Measurements from ENCODE around the gene ZNF185. TPM values are rescaled to one million over a fixed set of nuclear protein-coding genes. Genes with fewer than 3 reads are reported as not detected.
A peak's percentile ranks its signal among the peaks of the same experiment; 100 is the strongest.

Gene ZNF185
- total RNA-seq, 2 donors from 2014 or later = 13.5 to 20.7 TPM

GRCh38 chrX:152937236-152937635 lies 39.4 kb downstream of the ZNF185 start:
- no peak overlapping the region for H3K9ac ChIP-seq (ENCODE audit: extremely low read depth, low read length, poor library complexity, severe bottlenecking)
- H3K9me3 ChIP-seq (ENCODE audit: control insufficient read depth, low read length) = no peaks in the 10 kb centered on the region
- Mint-ChIP-seq H3K4me3 (no peak overlapping the region), H3K36me3 (ENCODE audit: low read depth) (peaks cover 2% of the 10 kb centered on the region), H3K9me3 (peaks cover 73% of the 10 kb centered on the region), H3K27ac (no peak overlapping the region), H3K4me1 (no peaks in the 10 kb centered on the region), H3K27me3 (ENCODE audit: insufficient read depth) (no peaks in the 10 kb centered on the region)
- H3K4me1 ChIP-seq (ENCODE audit: control insufficient read depth, insufficient read depth, low read length) = no peaks in the 10 kb centered on the region
- TF ChIP-seq CTCF (conservative IDR thresholded peaks at IDR 0.05) = no peak
- H3K36me3 ChIP-seq (ENCODE audit: control insufficient read depth, insufficient read depth, low read length) = no peaks in the 10 kb centered on the region
- no peak overlapping the region for H3K4me3 ChIP-seq (ENCODE audit: low read length)
- no peak overlapping the region for H3K27ac ChIP-seq (ENCODE audit: low read depth, low read length)
- 90 to 95% methylated on average over 2 to 8 of the region's 9 CpGs for WGBS, 2 experiments (ENCODE audit: insufficient coverage in 1 of 2, insufficient read length in 1 of 2)
- no peak for DNase-seq
- H3K27me3 ChIP-seq (ENCODE audit: control insufficient read depth, insufficient read depth, low read length, poor library complexity, severe bottlenecking) = no peaks in the 10 kb centered on the region

GRCh38 chrX:152941328-152942076 lies 43.6 kb downstream of the ZNF185 start:
- Histone ChIP-seq H3K9ac (ENCODE audit: extremely low read depth, low read length, poor library complexity, severe bottlenecking) (peak overlapping the region; percentile 34), H3K4me3 (ENCODE audit: low read length) (peak overlapping the region; percentile 88), H3K4me1 (ENCODE audit: control insufficient read depth, insufficient read depth, low read length) (no peaks in the 10 kb centered on the region), H3K9me3 (ENCODE audit: control insufficient read depth, low read length) (no peaks in the 10 kb centered on the region), H3K36me3 (ENCODE audit: control insufficient read depth, insufficient read depth, low read length) (no peaks in the 10 kb centered on the region), H3K27me3 (ENCODE audit: control insufficient read depth, insufficient read depth, low read length, poor library complexity, severe bottlenecking) (no peaks in the 10 kb centered on the region), H3K27ac (ENCODE audit: low read depth, low read length) (no peak overlapping the region)
- peak overlapping the region; percentile 67 for H3K4me3 Mint-ChIP-seq
- TF ChIP-seq CTCF (conservative IDR thresholded peaks at IDR 0.05) = peak; percentile 86
- peak; percentile 96 for DNase-seq
- H3K9me3 Mint-ChIP-seq = peaks cover 75% of the 10 kb centered on the region
- H3K4me1 Mint-ChIP-seq = no peaks in the 10 kb centered on the region
- H3K27me3 Mint-ChIP-seq (ENCODE audit: insufficient read depth) = no peaks in the 10 kb centered on the region
- peak overlapping the region; percentile 30 for H3K27ac Mint-ChIP-seq
- WGBS, 2 experiments (ENCODE audit: insufficient coverage in 1 of 2, insufficient read length in 1 of 2) = 1% methylated on average over 15 to 70 of the region's 70 CpGs
- H3K36me3 Mint-ChIP-seq (ENCODE audit: low read depth) = peaks cover 8% of the 10 kb centered on the region

- Mint-ChIP-seq H3K27me3 (ENCODE audit: insufficient read depth) (no peaks in the 10 kb centered on the region), H3K4me1 (no peaks in the 10 kb centered on the region), H3K27ac (no peak overlapping the region), H3K4me3 (peak overlapping the region; percentile 67), H3K36me3 (ENCODE audit: low read depth) (peaks cover 12% of the 10 kb centered on the region), H3K9me3 (peaks cover 74% of the 10 kb centered on the region)
- Histone ChIP-seq H3K27ac (ENCODE audit: low read depth, low read length) (no peak overlapping the region), H3K9me3 (ENCODE audit: control insufficient read depth, low read length) (no peaks in the 10 kb centered on the region), H3K36me3 (ENCODE audit: control insufficient read depth, insufficient read depth, low read length) (no peaks in the 10 kb centered on the region), H3K4me3 (ENCODE audit: low read length) (peak overlapping the region; percentile 71), H3K27me3 (ENCODE audit: control insufficient read depth, insufficient read depth, low read length, poor library complexity, severe bottlenecking) (no peaks in the 10 kb centered on the region), H3K9ac (ENCODE audit: extremely low read depth, low read length, poor library complexity, severe bottlenecking) (peak overlapping the region; percentile 34), H3K4me1 (ENCODE audit: control insufficient read depth, insufficient read depth, low read length) (no peaks in the 10 kb centered on the region)
- 69% methylated on average over 10 of the region's 11 CpGs; no CpG with 5 or more reads in 1 of the 2 experiments for WGBS, 2 experiments (ENCODE audit: insufficient coverage in 1 of 2, insufficient read length in 1 of 2)
- no peak for DNase-seq
- TF ChIP-seq CTCF (conservative IDR thresholded peaks at IDR 0.05) = no peak
Observed at GRCh38 chrX:152942077-152942442, 44.2 kb downstream of the ZNF185 start.

Data from endodermal cell (in vitro differentiated cells).